ENCODE results near the gene XKR7.

DNA sequence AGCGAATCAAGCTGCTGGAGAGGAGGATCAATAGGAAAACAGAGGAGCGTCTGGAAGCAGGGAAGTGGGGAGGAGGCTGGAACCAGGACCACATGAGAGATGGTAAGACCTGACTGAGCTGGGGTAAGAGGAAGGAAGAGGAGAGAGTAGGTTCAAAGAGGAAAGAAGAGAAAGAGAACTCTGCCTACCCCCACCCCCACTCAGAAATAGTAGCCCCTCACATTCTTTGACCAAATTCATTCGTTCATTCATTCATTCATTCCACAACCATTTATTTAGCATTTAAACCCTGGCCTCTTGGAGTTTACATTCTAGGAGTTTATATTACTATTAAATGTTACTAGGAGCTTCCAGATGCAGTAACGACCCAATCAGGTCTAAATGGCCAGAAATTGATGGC, 68.3 kb downstream of the XKR7 start:
- TF ChIP-seq, protein P1, sequence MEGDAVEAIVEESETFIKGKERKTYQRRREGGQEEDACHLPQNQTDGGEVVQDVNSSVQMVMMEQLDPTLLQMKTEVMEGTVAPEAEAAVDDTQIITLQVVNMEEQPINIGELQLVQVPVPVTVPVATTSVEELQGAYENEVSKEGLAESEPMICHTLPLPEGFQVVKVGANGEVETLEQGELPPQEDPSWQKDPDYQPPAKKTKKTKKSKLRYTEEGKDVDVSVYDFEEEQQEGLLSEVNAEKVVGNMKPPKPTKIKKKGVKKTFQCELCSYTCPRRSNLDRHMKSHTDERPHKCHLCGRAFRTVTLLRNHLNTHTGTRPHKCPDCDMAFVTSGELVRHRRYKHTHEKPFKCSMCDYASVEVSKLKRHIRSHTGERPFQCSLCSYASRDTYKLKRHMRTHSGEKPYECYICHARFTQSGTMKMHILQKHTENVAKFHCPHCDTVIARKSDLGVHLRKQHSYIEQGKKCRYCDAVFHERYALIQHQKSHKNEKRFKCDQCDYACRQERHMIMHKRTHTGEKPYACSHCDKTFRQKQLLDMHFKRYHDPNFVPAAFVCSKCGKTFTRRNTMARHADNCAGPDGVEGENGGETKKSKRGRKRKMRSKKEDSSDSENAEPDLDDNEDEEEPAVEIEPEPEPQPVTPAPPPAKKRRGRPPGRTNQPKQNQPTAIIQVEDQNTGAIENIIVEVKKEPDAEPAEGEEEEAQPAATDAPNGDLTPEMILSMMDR (IDR thresholded peaks at IDR 0.05; ENCODE audit: poor library complexity, severe bottlenecking): no peak
- TF ChIP-seq EZH2 (IDR thresholded peaks at IDR 0.05; ENCODE audit: borderline replicate concordance, insufficient read depth, low read length, poor library complexity, severe bottlenecking): no peak
- TF ChIP-seq, protein P2, sequence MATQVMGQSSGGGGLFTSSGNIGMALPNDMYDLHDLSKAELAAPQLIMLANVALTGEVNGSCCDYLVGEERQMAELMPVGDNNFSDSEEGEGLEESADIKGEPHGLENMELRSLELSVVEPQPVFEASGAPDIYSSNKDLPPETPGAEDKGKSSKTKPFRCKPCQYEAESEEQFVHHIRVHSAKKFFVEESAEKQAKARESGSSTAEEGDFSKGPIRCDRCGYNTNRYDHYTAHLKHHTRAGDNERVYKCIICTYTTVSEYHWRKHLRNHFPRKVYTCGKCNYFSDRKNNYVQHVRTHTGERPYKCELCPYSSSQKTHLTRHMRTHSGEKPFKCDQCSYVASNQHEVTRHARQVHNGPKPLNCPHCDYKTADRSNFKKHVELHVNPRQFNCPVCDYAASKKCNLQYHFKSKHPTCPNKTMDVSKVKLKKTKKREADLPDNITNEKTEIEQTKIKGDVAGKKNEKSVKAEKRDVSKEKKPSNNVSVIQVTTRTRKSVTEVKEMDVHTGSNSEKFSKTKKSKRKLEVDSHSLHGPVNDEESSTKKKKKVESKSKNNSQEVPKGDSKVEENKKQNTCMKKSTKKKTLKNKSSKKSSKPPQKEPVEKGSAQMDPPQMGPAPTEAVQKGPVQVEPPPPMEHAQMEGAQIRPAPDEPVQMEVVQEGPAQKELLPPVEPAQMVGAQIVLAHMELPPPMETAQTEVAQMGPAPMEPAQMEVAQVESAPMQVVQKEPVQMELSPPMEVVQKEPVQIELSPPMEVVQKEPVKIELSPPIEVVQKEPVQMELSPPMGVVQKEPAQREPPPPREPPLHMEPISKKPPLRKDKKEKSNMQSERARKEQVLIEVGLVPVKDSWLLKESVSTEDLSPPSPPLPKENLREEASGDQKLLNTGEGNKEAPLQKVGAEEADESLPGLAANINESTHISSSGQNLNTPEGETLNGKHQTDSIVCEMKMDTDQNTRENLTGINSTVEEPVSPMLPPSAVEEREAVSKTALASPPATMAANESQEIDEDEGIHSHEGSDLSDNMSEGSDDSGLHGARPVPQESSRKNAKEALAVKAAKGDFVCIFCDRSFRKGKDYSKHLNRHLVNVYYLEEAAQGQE (IDR thresholded peaks at IDR 0.05; ENCODE audit: borderline replicate concordance): no peak
- no peak for TF ChIP-seq POLR2AphosphoS5 (IDR thresholded peaks at IDR 0.05)
- no peak for TF ChIP-seq TAF1 (IDR thresholded peaks at IDR 0.05; ENCODE audit: low read depth)
- no peak for TF ChIP-seq EP300 (conservative IDR thresholded peaks at IDR 0.05; ENCODE audit: poor library complexity, severe bottlenecking)
- TF ChIP-seq RAD21 (conservative IDR thresholded peaks at IDR 0.05): no peak
